ENCODE measurements around the gene CADM2.

Gene CADM2

DNA sequence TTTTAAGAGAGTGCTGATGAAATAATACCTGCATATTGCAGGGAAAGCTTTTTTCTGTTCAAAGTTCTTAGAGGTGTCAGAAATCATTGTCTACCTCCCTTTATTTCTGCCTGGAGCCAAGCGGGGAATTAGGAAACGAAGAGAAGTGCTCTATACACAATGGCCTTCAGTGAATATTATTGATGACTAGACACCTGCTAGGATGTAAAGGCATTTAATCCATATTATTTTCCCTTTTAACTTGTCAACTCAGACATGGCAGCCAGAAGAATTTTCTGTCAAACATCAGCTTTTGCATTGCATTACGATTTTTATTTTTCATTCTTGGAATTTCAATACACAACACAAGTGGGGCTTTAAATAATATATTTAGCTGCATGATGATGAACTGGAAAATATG lies 24.7 kb downstream of the CADM2 start:
- no peak for FAIRE-seq

DNA sequence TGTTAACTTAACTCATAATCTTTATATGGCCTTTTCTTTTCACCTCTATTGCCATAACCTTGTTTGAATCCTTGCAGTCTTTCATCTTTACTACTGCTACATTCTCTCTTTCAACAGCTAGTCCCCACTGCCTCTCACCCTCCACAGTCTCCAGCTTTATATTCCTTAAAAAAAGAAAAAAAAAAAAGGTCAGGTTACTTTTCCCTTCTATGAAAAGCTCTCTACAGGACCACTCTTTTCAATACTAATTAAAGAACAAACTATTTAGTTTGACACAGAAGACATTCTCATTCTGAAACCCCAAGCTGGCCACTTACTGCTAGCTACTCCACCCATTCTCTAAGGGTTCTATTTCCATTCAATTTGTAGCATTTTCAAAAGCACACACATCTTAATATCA lies 25.6 kb downstream of the CADM2 start:
- no peak for DNase-seq (ENCODE audit: low spot score)
- no peak for FAIRE-seq

More for the DNA sequence above, 24.7 kb downstream of the CADM2 start:
- no peak for DNase-seq (ENCODE audit: low spot score)

DNA sequence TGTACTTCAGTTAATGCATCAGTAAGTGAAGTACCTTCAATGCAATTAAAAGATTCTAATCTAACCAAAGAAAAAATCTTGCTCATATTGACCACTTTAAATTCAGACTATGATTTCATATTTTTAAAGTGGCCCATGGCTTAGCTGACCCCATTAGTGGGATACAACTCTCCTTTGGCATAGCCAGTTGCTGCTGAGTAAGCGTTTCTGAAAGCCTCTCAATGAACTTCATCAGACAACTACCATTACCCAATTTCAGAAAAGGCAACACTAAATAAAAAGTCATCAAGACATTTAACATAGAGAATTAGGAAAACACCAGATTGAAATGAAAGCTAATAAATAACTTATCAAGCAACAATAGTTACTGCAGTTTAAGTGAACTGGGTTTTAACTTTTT lies 27.0 kb downstream of the CADM2 start:
- no peak for DNase-seq (ENCODE audit: low spot score)
- no peak for FAIRE-seq

DNA sequence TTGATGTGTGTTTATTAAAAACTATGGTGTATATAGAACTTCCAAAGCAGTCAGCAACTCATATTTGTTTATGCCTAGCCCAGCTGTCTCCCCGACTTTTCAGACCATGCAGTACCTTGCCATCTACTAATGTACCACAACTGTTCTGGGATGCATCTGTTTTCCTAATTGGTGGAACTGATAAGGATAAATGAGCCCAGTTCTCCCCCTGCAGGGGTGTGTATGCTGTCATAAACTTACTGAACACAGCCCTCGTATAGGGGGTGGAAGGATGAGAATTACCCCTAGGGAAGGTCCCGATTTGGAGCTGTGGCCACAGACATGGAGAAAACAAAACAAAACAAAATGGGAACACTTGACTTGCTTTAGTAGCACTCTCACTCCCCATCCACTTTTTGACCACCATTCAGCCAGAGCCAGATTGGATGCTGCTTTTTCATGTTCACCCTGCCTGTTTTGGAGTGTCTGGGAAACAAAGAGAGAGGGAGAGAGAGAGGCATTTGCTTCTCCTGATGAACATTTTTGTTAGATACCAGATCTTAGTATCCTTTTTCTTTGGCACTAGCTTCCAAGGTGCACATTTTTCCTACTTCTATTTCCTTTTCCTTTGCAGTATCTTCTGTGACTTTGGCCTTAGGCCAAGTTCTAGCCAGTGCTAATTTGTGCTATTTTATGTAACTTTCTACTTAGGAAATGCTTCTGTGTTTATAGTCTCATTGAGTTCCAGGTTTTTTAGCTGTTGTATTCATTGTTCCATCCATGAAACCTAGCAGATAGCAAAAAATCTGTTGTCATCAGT lies 29.1 kb downstream of the CADM2 start:
- DNase-seq (ENCODE audit: low spot score), result no peak
- FAIRE-seq, result no peak

DNA sequence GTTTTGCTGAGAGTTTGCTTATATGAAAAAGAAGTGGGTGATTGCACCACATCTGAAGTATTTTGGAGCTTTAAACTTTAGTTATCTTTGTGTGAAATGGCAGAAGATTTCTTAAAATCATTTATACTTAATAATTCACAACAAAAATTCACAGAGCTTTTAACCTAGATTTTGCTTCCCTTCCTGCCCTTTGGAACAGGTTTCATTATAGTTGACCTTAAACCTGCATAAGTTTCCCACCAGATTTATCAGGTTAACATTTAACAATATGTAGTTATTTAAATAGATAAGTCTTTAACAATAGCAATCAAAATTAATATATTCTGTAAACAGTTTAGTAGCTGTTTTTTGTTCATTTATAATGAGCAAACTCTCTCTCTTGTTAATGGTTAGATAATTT lies 30.3 kb downstream of the CADM2 start:
- FAIRE-seq, result no peak
- no peak for DNase-seq (ENCODE audit: low spot score)

DNA sequence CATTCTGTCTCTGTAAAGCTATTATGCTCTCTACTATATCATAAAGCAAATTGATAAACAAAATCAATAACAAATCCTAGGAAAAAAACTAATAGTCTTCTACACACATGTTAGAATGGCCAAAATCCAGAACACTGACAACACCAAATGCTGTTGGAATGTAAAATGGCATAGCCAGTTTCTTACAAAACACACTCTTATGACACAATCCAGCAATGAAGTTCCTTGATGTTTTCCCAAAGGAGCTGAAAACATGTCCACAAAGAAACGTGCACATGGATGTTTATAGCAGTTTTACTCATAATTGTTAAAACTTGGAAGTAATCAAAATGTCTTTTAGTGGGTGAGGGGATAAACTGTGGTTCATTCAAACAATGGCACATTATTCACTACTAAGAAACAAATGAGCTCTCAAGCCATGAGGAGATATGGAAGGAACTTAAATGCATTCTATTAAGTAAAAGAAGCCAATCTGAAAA lies 32.7 kb downstream of the CADM2 start:
- DNase-seq (ENCODE audit: low spot score) (no peak), FAIRE-seq (no peak)

DNA sequence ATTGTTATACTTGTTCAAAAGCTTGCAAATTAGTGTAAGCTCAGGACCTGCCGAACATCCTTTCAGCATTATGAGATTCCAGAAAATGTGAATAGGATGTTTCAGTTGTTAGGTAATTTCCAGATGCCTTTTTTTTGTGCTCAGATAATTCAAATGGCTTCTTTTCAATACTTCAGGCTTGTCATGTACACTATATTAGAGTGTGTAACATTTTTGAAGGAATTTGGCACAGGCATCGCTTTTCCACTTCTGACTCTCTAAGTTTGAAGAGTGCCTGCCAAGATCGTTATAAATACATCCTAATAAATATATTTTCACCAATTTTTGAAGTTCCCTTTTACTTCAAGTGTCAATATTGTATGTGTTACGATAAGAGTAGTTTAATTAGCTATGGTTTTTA lies 35.2 kb downstream of the CADM2 start:
- DNase-seq (ENCODE audit: low spot score) (no peak), FAIRE-seq (no peak)

DNA sequence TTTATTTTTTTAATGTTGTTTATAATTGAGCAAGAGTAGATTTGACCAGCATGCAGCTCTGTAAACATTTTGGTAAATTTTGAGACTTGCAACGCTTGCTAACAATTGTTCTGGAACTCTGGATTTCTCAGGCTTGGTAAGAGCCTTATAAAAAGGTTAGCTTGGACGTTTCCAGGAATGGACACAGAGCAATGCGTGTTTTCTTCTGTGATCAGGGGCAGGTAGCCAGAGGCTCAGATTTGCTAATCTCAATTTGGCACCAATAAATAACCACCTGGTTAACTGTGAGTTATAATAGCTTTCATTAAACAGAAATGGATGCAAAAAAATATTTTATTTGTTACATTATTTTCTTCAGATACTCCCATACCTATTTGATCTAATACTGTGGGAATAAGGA lies 39.8 kb downstream of the CADM2 start:
- FAIRE-seq (no peak), DNase-seq (ENCODE audit: low spot score) (no peak)

DNA sequence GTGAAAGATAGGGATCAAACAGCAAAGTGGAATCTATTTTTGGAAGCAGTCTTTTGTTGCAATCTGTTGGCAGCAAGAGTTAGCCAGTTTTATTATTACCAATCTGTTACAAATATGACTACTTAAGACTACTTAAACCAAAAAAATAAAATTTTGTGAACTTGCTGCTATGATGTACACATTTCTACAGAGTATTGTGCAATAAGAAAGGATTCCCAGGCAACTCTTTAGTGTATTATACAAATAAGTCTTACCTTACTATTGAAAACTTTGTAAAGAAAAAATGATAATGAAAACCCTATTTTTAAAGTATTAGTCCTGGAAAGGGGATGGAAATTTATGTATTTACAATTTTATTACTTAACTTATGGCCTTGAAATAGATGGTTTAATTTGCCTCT lies 44.7 kb downstream of the CADM2 start:
- FAIRE-seq (no peak), DNase-seq (ENCODE audit: low spot score) (no peak)

DNA sequence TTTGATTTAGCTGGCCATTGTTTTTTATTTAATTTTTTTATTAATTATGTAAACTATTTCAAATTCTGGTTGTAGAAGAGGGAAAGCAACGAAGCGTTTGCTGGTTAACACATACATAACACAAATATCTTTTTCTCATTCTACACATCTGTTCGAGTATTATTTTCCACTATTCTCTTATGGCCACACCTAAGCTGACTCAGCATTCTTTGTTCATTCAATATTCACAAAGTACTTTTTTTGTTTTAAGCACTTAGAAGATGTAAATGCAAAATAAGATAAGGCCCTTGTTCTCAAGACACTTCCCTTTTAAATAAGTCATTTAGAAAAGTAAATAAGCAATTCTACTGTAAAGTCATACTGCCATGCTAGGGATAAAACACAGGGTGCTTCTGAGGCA lies 45.4 kb downstream of the CADM2 start:
- FAIRE-seq (no peak), DNase-seq (ENCODE audit: low spot score) (no peak)

DNA sequence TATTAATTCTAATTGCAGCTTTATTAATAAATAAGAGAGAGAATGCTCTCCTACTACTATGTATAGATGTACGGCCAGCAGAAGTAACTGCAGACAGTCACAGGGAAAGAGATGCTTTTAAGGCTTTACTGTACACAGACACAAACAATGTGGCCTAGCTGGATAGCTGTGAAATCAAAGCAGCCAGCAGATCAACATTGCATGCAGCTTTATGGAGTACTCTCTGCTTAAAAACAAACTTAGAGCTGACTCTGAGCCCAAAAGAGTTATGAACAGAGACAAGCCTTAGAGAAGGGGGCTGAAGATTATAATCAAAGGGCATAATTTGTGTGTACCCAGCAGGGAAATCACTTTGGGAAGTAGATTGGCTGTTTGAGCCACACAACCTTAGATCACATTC lies 47.2 kb downstream of the CADM2 start:
- DNase-seq (ENCODE audit: low spot score), result no peak
- FAIRE-seq, result no peak

DNA sequence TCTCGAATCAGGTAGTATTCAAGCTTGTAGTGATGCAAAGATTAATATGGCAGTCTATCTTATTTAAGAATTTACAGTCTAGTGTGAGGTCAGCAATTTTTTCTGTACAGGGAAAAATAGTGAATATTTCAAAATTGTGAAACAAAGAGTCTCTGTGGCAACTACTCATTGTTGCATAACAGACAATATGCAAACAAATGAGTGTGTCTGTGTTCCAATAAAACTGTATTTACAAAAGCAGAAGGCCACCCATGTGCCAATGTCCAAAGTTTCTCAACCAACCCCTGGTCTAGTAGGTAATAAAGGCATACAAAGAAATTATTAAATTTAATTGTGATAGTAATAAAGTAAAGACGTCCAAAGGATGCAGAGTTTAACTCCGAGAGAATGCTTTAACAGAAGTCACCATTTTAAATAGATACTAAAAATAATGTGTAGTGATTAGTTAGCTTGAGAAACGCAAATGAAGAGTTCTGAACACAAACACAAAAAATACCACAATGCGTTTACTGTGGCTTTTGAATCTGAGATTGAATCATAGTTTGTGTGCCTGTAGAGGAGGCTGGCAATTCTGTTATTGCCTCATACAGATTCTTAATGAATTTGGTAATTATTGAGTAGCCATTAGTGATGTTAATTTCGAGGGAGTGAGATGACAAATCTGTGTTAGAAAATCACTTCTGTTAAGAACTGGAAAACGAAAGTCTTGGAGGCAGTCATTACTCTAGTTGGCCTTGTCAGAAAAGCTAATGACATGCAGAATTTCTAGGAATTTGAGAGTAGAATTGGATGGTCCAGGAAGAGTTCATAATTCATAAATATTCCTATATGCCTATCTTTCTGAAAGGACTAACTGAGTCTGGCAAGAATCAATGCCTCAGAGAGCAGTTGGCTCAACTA lies 48.7 kb downstream of the CADM2 start:
- DNase-seq (ENCODE audit: low spot score) (no peak), FAIRE-seq (no peak)

DNA sequence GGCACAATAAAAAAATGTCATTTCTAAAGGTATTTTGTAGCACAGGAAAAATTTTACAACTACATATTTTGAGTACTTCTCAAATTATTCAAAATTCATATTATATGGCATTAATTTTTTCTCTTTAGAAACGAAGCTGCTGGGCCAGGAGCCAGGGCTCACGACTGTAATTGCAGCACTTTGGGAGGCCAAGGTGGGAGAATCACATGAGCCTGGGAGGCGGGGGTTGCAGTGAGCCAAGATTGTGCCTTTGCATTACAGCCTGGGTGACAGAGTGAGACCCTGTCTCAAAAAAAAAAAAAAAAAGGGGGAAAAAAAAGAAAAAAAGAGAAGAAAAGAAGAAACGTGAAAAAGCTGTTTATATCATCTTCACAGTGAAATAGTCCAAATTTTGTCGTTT lies 62.0 kb downstream of the CADM2 start:
- FAIRE-seq (no peak), DNase-seq (ENCODE audit: low spot score) (no peak)

DNA sequence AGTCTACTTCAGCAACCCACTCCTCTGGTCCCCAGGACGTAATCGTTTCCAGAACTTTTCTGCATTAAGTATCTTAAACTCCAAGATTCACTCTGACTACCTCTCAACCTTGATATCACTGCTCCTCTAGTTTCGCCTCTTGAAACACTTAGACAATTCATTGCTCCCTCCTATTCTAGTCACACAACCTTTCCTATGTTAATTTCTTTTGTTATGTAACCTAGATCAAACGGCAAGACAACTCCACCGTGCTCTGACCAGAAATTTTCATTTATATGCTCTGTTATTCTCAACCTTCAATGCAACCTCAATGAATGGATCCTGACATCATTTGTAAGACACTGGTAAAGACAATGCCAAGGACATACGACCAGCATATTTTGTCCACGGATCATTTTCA lies 71.3 kb downstream of the CADM2 start:
- FAIRE-seq (no peak), DNase-seq (ENCODE audit: low spot score) (no peak)

DNA sequence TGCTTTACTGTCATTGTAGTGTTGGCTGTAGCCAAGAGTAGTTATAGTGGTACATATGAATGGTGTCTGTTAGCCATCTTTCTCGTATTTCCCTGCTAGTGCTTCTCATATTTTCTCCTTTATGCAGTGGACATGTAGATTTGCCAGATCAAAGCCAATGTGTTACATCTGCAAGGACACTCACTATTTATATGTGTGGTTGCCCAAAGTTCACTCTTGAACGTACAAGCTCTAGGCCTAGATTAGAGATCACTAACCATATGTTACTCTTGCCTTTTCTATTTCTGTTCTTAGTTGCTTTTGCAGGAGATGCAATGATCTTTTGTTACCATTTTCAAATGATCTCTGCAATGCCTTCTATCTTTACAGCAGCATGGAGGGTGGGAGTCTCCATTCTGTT lies 78.4 kb downstream of the CADM2 start:
- DNase-seq (ENCODE audit: low spot score), result no peak
- no peak for FAIRE-seq

DNA sequence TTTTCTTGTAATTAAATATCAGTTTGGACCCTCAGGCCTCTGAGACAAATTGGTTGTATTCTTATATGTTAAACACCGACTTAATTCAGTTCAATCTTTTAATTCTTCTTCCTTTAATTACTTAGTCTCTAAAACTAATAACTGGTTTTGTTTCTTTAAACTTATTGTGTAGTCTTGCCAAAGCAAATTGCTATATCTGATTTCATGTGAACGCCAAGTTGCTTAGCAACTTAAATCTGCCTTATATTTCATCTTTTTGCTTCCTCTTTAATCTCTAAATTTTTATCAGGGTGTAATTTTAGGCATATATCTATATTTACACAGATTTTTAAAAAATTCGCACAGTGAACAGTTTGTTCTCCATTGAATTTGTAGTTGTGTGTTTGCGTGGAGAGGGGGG lies 82.2 kb downstream of the CADM2 start:
- no peak for FAIRE-seq
- no peak for DNase-seq (ENCODE audit: low spot score)

DNA sequence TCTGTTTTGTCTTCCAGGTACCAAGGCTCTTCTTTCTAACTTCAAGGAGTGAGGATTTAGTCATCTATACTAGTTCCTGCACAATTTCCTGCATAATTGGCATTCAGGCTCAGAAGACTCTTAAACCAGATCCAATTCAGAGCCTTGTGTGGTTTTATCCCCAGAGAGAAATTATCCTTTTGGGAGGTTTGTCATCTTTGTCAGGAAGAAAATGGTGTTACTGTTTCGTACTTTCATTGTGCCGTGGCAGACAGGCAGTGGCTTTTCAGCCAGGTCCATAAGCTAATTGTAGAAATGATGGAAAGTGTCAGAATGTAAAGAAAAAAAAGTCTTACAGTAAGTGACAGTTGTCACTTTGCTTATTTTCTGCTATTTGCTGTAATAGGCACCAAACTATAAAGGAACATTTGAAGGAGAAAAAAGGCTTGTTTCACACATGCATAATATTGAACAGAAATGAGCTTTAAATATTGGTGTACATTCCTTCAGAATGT lies 82.8 kb downstream of the CADM2 start:
- no peak for FAIRE-seq
- DNase-seq (ENCODE audit: low spot score), result no peak

DNA sequence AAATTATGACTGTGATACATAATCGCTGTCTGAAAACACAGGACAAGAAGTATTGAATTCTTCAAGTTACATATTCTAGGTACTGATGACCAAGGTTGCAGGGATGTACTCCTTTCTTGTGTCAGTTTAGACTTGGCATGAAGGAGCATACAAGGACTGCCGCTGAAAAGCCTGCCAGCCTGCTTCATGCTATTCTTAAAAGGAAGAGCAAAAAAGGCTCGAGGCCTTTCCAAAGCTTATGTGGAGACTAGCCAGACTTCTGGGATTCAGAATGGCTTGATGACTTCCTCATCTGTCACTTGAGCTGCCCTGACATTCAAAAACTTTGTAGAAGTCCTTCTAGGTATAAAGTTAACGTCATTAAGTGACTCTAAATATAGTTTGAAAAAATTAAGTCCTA lies 92.0 kb downstream of the CADM2 start:
- FAIRE-seq (no peak), DNase-seq (ENCODE audit: low spot score) (no peak)

DNA sequence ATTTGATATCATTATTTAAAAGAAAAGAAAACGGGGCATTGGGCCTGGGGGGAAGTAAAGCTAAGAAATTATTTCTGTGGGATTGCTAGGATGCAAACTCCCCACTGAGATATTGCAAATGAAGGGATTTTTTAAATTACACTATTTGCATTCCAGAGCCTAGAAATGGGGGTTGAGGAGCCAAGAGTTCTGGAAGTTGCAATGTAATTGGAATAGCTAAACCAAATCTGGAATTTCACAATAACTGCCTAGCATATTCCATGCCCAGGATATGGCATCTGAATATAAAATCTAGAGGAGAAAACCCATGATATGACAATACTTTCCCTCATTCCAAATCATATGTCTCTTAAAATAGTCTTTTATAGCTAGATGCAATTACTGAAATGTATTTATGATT lies 93.0 kb downstream of the CADM2 start:
- FAIRE-seq (no peak), DNase-seq (ENCODE audit: low spot score) (no peak)

DNA sequence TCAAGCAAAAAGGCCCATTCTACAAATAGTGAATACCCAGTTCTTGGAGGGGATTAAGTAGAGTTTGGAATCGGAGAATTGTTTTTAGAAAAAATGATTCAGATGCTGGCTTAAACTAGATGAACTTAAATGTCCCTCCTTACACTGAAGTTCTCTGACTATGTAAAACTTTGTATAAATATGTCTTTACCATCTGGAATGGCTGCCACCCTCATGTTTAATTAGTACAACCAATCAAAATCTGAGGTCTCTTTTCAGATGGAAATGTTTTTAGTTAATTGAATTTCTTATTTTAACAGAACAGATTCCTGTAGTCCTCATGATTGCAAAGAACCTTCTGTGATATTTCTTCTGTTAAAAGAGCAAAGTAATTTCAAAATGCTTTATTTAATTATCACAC lies 94.8 kb downstream of the CADM2 start:
- no peak for FAIRE-seq
- DNase-seq (ENCODE audit: low spot score), result no peak

DNA sequence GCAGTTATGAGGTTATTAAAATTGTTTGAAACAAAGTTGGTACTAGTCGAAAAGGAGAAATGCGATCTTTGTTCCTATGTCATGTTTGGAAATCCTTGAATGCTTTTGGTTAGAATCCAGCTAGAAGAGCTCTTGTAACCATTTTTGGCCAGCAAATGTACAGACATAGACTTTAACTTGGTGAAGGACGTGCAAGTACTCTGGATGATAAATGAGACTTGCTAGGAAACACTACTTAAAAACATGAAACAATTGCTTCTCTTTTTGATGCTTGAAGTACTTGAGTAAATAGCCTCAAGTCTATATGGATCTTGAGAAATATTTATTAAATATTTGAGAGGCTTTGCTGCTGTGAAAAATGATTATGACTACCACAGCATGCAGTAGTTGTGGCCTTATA lies 95.8 kb downstream of the CADM2 start:
- FAIRE-seq (no peak), DNase-seq (ENCODE audit: low spot score) (no peak)

DNA sequence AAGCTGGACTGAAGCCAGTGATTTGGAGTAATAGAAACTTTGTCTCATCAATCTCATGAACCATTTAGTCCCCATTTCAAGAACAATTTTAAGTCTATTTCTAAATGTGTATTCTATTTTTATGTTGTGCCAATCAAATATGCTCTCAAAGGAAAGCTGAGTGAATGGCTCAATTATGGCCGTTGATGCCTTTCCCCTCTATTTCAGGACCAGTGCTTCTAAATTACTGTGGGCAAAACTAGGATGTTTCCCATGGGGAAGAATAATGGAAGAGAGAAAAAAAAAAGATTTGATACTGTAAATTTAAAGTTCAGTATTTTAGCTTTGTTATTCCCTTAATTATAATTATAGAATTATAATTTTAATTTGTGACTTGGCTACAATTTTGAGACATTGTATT lies 110.1 kb downstream of the CADM2 start:
- DNase-seq (ENCODE audit: low spot score) (no peak), FAIRE-seq (no peak)

DNA sequence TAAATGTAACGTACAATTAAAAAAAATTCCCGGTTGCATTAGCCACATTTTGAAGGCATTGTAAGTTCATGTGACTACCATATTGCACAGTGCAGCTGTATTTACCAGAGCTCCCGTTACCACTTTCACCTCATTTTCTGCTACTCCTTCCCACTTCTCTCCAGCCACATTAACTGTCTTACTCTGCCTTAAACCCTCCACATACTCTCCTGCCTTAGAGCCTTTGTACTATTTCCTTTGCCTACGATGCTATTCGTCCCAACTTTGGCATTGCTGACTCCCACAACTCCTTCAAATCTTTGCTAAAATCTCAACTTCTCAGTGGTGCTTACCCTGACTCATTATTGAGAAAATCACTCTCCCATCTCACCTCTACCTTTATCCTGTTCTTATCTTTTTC lies 115.2 kb downstream of the CADM2 start:
- FAIRE-seq (no peak), DNase-seq (ENCODE audit: low spot score) (no peak)
